ENCODE results near the gene ZNF514. TPM values are rescaled to one million over a fixed set of nuclear protein-coding genes. Genes with fewer than 3 reads are reported as not detected.
A peak's percentile ranks its signal among the peaks of the same experiment; 100 is the strongest.

The ZNF514 gene
- total and polyA plus RNA-seq, 4 donors: 1.7 to 6.2 (median 3.7) TPM

- H3K27me3 ChIP-seq (ENCODE audit: control insufficient read depth in 4 of 4, insufficient read depth in 4 of 4, low read length in 3 of 4): no peaks in the 10 kb centered on the region
- no peak overlapping the region for H3K27ac ChIP-seq (ENCODE audit: low read depth in 1 of 2, low read length in 2 of 2)
- TF ChIP-seq RXRA (IDR thresholded peaks at IDR 0.05) (no peak), REST (IDR thresholded peaks at IDR 0.05) (no peak), FOXA2 (IDR thresholded peaks at IDR 0.05) (no peak), RAD21 (IDR thresholded peaks at IDR 0.05) (no peak), CTCF (IDR thresholded peaks at IDR 0.05; ENCODE audit: low read depth, low read length, missing input control) (no peak), MAX (IDR thresholded peaks at IDR 0.05) (no peak), EGR1 (IDR thresholded peaks at IDR 0.05; ENCODE audit: low read depth in 2 of 2) (no peak), GABPA (IDR thresholded peaks at IDR 0.05 in 1 of 2, conservative IDR thresholded peaks at IDR 0.05 in 1 of 2) (no peak), NR2F2 (IDR thresholded peaks at IDR 0.05) (no peak), TAF1 (conservative IDR thresholded peaks at IDR 0.05) (no peak), JUND (IDR thresholded peaks at IDR 0.05) (no peak)
- peaks cover 51 to 65% (median 54%) of the 10 kb centered on the region in 4 donors for H3K9me3 ChIP-seq (ENCODE audit: control insufficient read depth in 4 of 4, low read length in 3 of 4)
- WGBS: 95% methylated on average over 2 of the region's 2 CpGs
- no peak overlapping the region for H3K9ac ChIP-seq (ENCODE audit: low read depth in 1 of 2, low read length in 2 of 2)
- H3K4me1 ChIP-seq (ENCODE audit: control insufficient read depth in 4 of 4, insufficient read depth in 4 of 4, low read length in 3 of 4): no peaks in the 10 kb centered on the region
- H3K4me3 ChIP-seq (ENCODE audit: low read depth in 1 of 3, low read length in 3 of 3): peak overlapping the region in 2 of 3 donors; percentile 9 to 42
- H3K36me3 ChIP-seq (ENCODE audit: control insufficient read depth in 4 of 4, insufficient read depth in 3 of 4, low read depth in 1 of 4, low read length in 3 of 4): peaks cover 0 to 20% (median 4%) of the 10 kb centered on the region in 4 donors
- no peak for DNase-seq (ENCODE audit: low spot score)
These were observed 15.8 kb downstream of the ZNF514 start for GRCh38 chr2:95143838-95144237.

- DNase-seq (ENCODE audit: low spot score): no peak
- peaks cover 19 to 37% (median 21%) of the 10 kb centered on the region in 4 donors for H3K9me3 ChIP-seq (ENCODE audit: control insufficient read depth in 4 of 4, low read length in 3 of 4)
- H3K9ac ChIP-seq (ENCODE audit: low read depth in 1 of 2, low read length in 2 of 2): no peak overlapping the region
- no peaks in the 10 kb centered on the region for H3K4me1 ChIP-seq (ENCODE audit: control insufficient read depth in 4 of 4, insufficient read depth in 4 of 4, low read length in 3 of 4)
- no peak overlapping the region for H3K27ac ChIP-seq (ENCODE audit: low read depth in 1 of 2, low read length in 2 of 2)
- no peaks in the 10 kb centered on the region for H3K27me3 ChIP-seq (ENCODE audit: control insufficient read depth in 4 of 4, insufficient read depth in 4 of 4, low read length in 3 of 4)
- peaks cover 0 to 3% (median 0%) of the 10 kb centered on the region in 4 donors for H3K36me3 ChIP-seq (ENCODE audit: control insufficient read depth in 4 of 4, insufficient read depth in 3 of 4, low read depth in 1 of 4, low read length in 3 of 4)
- peak overlapping the region in 2 of 3 donors; percentile 29 to 41 for H3K4me3 ChIP-seq (ENCODE audit: low read depth in 1 of 3, low read length in 3 of 3)
- 84% methylated on average over 1 of the region's 1 CpG for WGBS
- TF ChIP-seq FOXA2 (IDR thresholded peaks at IDR 0.05) (no peak), MAX (IDR thresholded peaks at IDR 0.05) (no peak), CTCF (IDR thresholded peaks at IDR 0.05; ENCODE audit: low read depth, low read length, missing input control) (no peak), RXRA (IDR thresholded peaks at IDR 0.05) (no peak), YY1 (IDR thresholded peaks at IDR 0.05) (no peak), ATF3 (IDR thresholded peaks at IDR 0.05) (no peak), ZBTB33 (IDR thresholded peaks at IDR 0.05) (no peak), EGR1 (IDR thresholded peaks at IDR 0.05; ENCODE audit: low read depth in 2 of 2) (no peak), TAF1 (conservative IDR thresholded peaks at IDR 0.05) (no peak), JUND (IDR thresholded peaks at IDR 0.05) (no peak), RAD21 (IDR thresholded peaks at IDR 0.05) (no peak), GABPA (IDR thresholded peaks at IDR 0.05 in 1 of 2, conservative IDR thresholded peaks at IDR 0.05 in 1 of 2) (no peak), NR2F2 (IDR thresholded peaks at IDR 0.05) (no peak), REST (IDR thresholded peaks at IDR 0.05) (no peak), HNF4A (conservative IDR thresholded peaks at IDR 0.05) (no peak), FOXA1 (IDR thresholded peaks at IDR 0.05) (no peak)
These were observed 20.9 kb downstream of the ZNF514 start for GRCh38 chr2:95138702-95139101.
